ENCODE data around the gene WASF2. TPM values are rescaled to one million over a fixed set of nuclear protein-coding genes. Genes with fewer than 3 reads are reported as not detected.

WASF2 gene
- total and polyA plus RNA-seq, 2 donors (not counting 1 experiment from before 2014, with no cell fraction given): 26.3 to 66.9 TPM

- Histone ChIP-seq H3K79me2 (ENCODE audit: control insufficient read depth, insufficient read depth, low read length) (no peaks in the 10 kb centered on the region), H3K4me3 (replicated peaks in 1 of 4; ENCODE audit: control extremely low read depth in 1 of 4, insufficient read depth in 1 of 4, low read depth in 3 of 4, low read length in 4 of 4) (peak overlapping the region in 1 of 4 experiments; percentile 53), H3K9ac (ENCODE audit: insufficient read depth, low read length) (peak overlapping the region; percentile 34), H3K27ac (ENCODE audit: insufficient read depth, low read length) (peak overlapping the region; percentile 11), H3K4me2 (ENCODE audit: extremely low read depth, insufficient read depth, low read length) (peak overlapping the region; percentile 2), H2AFZ (ENCODE audit: low read length) (no peak overlapping the region), H3K9me3 (ENCODE audit: control insufficient read depth, insufficient read depth, low read depth, low read length) (no peaks in the 10 kb centered on the region), H3K27me3 (ENCODE audit: control insufficient read depth, insufficient read depth, low read length) (no peaks in the 10 kb centered on the region), H3K4me1 (ENCODE audit: control insufficient read depth, extremely low read depth, insufficient read depth, low read length) (peaks cover 50% of the 10 kb centered on the region), H3K36me3 (ENCODE audit: control insufficient read depth, insufficient read depth, low read length) (peaks cover 6% of the 10 kb centered on the region), H4K20me1 (ENCODE audit: control insufficient read depth, extremely low read depth, insufficient read depth, low read length) (no peaks in the 10 kb centered on the region)
- DNase-seq (ENCODE audit: low read depth in 2 of 2): peak; percentile 52 to 73
- TF ChIP-seq, protein P1, sequence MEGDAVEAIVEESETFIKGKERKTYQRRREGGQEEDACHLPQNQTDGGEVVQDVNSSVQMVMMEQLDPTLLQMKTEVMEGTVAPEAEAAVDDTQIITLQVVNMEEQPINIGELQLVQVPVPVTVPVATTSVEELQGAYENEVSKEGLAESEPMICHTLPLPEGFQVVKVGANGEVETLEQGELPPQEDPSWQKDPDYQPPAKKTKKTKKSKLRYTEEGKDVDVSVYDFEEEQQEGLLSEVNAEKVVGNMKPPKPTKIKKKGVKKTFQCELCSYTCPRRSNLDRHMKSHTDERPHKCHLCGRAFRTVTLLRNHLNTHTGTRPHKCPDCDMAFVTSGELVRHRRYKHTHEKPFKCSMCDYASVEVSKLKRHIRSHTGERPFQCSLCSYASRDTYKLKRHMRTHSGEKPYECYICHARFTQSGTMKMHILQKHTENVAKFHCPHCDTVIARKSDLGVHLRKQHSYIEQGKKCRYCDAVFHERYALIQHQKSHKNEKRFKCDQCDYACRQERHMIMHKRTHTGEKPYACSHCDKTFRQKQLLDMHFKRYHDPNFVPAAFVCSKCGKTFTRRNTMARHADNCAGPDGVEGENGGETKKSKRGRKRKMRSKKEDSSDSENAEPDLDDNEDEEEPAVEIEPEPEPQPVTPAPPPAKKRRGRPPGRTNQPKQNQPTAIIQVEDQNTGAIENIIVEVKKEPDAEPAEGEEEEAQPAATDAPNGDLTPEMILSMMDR (conservative IDR thresholded peaks at IDR 0.05 in 1 of 2, IDR thresholded peaks at IDR 0.05 in 1 of 2; ENCODE audit: low read depth in 1 of 2, low read length in 2 of 2): no peak
- no peak for TF ChIP-seq EZH2 (IDR thresholded peaks at IDR 0.05; ENCODE audit: low read length, missing control alignments)
These were observed 39.1 kb upstream of the WASF2 start for GRCh38 chr1:27528818-27529703.

DNA sequence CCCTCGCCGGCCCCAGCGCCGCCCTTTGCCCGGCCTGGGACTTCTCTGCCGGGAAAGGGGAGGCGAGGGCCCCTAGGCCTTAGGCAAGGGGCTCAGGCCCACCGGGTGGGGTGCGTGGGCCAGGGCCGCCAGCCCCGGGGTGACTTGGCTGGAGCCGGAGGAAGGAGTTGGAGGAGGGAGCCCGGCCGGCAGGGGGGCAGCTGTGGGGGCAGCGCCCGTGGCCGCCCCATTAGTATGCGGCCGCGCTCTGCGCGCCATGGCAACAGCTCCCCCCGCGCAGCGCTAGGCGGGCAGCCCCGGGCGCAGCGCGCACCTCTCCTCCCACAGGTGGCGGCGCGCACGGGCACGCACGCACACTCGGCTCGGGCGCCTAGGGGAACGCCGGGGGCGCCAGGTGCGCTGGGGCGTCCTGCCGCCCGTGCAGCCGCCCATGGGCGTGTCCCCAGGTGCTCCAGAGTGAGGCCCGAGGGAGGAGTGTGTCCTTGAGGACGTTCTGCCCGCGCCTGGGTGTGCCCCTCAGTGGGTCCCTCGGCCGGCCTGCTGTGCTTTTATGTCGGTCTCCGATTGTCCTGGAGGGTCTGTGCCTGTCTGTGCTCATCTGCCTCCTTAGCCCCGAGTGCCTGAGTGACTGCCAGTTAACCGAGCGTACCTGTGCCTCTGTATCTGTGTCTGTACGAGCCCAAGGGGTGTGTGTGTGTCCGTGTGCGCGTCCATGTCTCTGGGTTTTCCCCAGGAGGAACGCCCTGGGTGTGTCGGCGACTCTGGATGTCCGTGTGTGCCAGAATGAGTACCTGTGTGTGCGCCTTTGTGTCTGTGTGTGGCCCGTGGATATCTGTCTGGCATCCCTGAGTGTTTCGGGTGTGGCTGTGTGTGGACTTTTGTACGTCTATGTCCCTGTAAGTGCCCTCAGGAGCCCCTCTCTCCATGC, 38.2 kb upstream of the WASF2 start:
- Histone ChIP-seq H3K4me3 (replicated peaks in 1 of 4; ENCODE audit: control extremely low read depth in 1 of 4, insufficient read depth in 1 of 4, low read depth in 3 of 4, low read length in 4 of 4) (peak overlapping the region in 1 of 4 experiments; percentile 53), H3K9ac (ENCODE audit: insufficient read depth, low read length) (peak overlapping the region; percentile 14), H3K9me3 (ENCODE audit: control insufficient read depth, insufficient read depth, low read depth, low read length) (no peaks in the 10 kb centered on the region), H3K27me3 (ENCODE audit: control insufficient read depth, insufficient read depth, low read length) (no peaks in the 10 kb centered on the region), H4K20me1 (ENCODE audit: control insufficient read depth, extremely low read depth, insufficient read depth, low read length) (no peaks in the 10 kb centered on the region), H3K27ac (ENCODE audit: insufficient read depth, low read length) (peak overlapping the region; percentile 21), H3K36me3 (ENCODE audit: control insufficient read depth, insufficient read depth, low read length) (peaks cover 3% of the 10 kb centered on the region), H3K4me2 (ENCODE audit: extremely low read depth, insufficient read depth, low read length) (peak overlapping the region; percentile 2), H3K79me2 (ENCODE audit: control insufficient read depth, insufficient read depth, low read length) (no peaks in the 10 kb centered on the region), H2AFZ (ENCODE audit: low read length) (no peak overlapping the region), H3K4me1 (ENCODE audit: control insufficient read depth, extremely low read depth, insufficient read depth, low read length) (peaks cover 59% of the 10 kb centered on the region)
- no peak for TF ChIP-seq EZH2 (IDR thresholded peaks at IDR 0.05; ENCODE audit: low read length, missing control alignments)
- TF ChIP-seq, protein P1 (conservative IDR thresholded peaks at IDR 0.05 in 1 of 2, IDR thresholded peaks at IDR 0.05 in 1 of 2; ENCODE audit: low read depth in 1 of 2, low read length in 2 of 2): no peak
- no peak for DNase-seq (ENCODE audit: low read depth in 2 of 2)
